Esophagus muscularis mucosa (tissue), 3 donors: Measurements from ENCODE around the gene RETREG1.

Source experiments
- POLR2A ChIP-seq: fragments of 450-650 bp; IDR thresholded peaks from one replicate; pipeline ENCODE4 v1.6.1; 2017; ENCODE audit warnings: antibody characterized with exemption, moderate library complexity, mild to moderate bottlenecking, low read depth
- TF ChIP-seq, protein P1 (sequence below), 3 experiments: fragments of 200-600 bp in 2 of 3; fragments of 450-650 bp in 1 of 3; sonication (generic) in 2 of 3; IDR thresholded peaks; one replicate each; pipeline ENCODE4 v1.5.1; 2017 to 2019; ENCODE audit warnings: antibody characterized with exemption in 3 of 3, mild to moderate bottlenecking in 2 of 3, moderate library complexity in 1 of 3

DNA sequence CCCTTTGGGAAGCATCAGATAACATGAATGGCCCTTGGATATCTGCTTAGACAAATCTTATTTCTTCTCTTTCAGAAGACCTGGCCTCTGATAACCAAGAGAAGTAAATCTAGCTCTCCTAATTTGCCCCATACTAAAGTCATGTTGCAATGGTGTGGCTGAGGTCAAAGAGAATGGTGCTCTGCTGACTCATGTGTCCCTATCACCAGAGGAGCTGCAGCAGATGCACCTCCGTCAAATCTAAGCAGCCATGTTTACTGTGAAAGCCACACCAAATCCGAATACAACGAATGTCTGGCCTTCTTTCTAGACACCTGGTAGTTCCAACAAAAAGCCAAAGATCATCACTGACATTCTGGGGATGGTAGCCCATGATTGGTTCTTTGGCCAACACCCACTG lies 23.2 kb downstream of the RETREG1 start:
- no peak for TF ChIP-seq POLR2A
- TF ChIP-seq, protein P1, sequence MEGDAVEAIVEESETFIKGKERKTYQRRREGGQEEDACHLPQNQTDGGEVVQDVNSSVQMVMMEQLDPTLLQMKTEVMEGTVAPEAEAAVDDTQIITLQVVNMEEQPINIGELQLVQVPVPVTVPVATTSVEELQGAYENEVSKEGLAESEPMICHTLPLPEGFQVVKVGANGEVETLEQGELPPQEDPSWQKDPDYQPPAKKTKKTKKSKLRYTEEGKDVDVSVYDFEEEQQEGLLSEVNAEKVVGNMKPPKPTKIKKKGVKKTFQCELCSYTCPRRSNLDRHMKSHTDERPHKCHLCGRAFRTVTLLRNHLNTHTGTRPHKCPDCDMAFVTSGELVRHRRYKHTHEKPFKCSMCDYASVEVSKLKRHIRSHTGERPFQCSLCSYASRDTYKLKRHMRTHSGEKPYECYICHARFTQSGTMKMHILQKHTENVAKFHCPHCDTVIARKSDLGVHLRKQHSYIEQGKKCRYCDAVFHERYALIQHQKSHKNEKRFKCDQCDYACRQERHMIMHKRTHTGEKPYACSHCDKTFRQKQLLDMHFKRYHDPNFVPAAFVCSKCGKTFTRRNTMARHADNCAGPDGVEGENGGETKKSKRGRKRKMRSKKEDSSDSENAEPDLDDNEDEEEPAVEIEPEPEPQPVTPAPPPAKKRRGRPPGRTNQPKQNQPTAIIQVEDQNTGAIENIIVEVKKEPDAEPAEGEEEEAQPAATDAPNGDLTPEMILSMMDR (IDR thresholded peaks at IDR 0.05) = no peak
